Measurements from ENCODE around the gene RGS3.
A peak's percentile ranks its signal among the peaks of the same experiment; 100 is the strongest.

The RGS3 gene

GRCh38 chr9:113497051-113497450 lies 33.5 kb downstream of the RGS3 start:
- 90% methylated on average over 9 of the region's 9 CpGs for WGBS
- Histone ChIP-seq H3K27ac (ENCODE audit: low read length, poor library complexity, severe bottlenecking) (no peak overlapping the region), H3K4me1 (ENCODE audit: control insufficient read depth, insufficient read depth, low read depth, low read length) (peaks cover 10% of the 10 kb centered on the region), H3K4me2 (ENCODE audit: low read length, poor library complexity, severe bottlenecking) (no peak overlapping the region), H3K23ac (ENCODE audit: low read length in 2 of 2) (peak overlapping the region in 1 of 2 experiments; percentile 66), H2BK5ac (ENCODE audit: low read depth, low read length, poor library complexity, severe bottlenecking) (no peak overlapping the region), H3K36me3 (ENCODE audit: control insufficient read depth in 1 of 2, insufficient read depth in 2 of 2, low read depth in 1 of 2, low read length in 2 of 2) (no peaks in the 10 kb centered on the region), H3K18ac (ENCODE audit: low read depth in 1 of 2, low read length in 2 of 2) (no peak overlapping the region), H3K9me3 (ENCODE audit: control insufficient read depth, low read length) (no peaks in the 10 kb centered on the region), H3K79me1 (replicated peaks; ENCODE audit: low read length, poor library complexity, severe bottlenecking) (no peaks in the 10 kb centered on the region), H3K14ac (ENCODE audit: low read length in 2 of 2) (no peak overlapping the region), H4K8ac (ENCODE audit: low read length) (no peak overlapping the region), H2AFZ (ENCODE audit: low read depth, low read length) (no peak overlapping the region), H3K4ac (ENCODE audit: low read depth in 1 of 2, low read length in 2 of 2) (no peak overlapping the region), H4K91ac (ENCODE audit: low read length) (no peak overlapping the region), H2BK12ac (ENCODE audit: low read length in 2 of 2) (no peak overlapping the region), H3K4me3 (ENCODE audit: insufficient read depth in 1 of 2, low read depth in 1 of 2, low read length in 2 of 2) (no peak overlapping the region), H2BK15ac (ENCODE audit: low read depth, poor library complexity, severe bottlenecking) (no peak overlapping the region), H3K27me3 (ENCODE audit: control insufficient read depth in 1 of 2, insufficient read depth in 1 of 2, low read length in 2 of 2) (peaks cover 0 to 18% of the 10 kb centered on the region in 2 experiments), H2AK5ac (ENCODE audit: low read length, severe bottlenecking) (no peak overlapping the region), H2BK120ac (ENCODE audit: low read depth, low read length) (no peak overlapping the region), H3K9ac (ENCODE audit: low read length) (no peak overlapping the region)
- DNase-seq, result no peak

DNA sequence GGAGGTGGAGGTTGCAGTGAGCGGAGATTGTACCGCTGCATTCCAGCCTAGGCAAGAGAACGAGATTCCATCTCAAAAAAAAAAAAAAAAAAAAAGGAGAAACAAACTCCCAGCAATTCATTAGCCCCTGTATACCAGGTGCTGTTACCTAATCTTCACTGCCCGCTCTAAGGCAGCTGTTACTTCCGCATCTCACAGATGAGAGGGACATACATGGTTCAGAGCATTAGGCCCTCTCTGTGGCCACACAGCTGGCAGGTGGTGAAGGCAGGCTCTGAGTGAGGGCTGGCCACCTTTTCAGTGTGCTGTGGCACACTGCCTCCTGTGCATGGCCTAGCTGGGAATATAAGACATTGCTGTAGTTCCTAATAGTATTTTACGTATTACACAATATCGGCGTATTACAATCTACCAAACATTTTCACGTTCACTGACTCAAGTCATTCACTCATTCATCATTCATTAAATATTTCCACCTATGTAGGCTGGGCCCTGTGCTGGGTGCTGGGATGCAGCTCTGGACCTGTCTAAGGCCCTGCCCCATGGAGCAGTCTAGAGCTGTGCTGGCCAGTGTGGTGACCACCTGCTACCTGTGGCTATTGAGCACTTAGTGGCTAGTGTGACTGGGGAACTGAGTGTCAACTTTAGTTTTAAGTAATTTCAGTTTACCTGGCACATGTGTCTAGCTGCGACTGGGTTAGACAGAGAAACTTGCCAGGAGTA lies 35.8 kb downstream of the RGS3 start:
- H3K27ac ChIP-seq (ENCODE audit: low read length, poor library complexity, severe bottlenecking), result no peak overlapping the region
- no peak overlapping the region for H2BK15ac ChIP-seq (ENCODE audit: low read depth, poor library complexity, severe bottlenecking)
- H3K4me3 ChIP-seq (ENCODE audit: insufficient read depth in 1 of 2, low read depth in 1 of 2, low read length in 2 of 2), result no peak overlapping the region
- no peak overlapping the region for H3K9ac ChIP-seq (ENCODE audit: low read length)
- no peaks in the 10 kb centered on the region for H3K79me1 ChIP-seq (replicated peaks; ENCODE audit: low read length, poor library complexity, severe bottlenecking)
- no peak overlapping the region for H2AK5ac ChIP-seq (ENCODE audit: low read length, severe bottlenecking)
- no peak overlapping the region for H2BK120ac ChIP-seq (ENCODE audit: low read depth, low read length)
- H3K18ac ChIP-seq (ENCODE audit: low read depth in 1 of 2, low read length in 2 of 2), result no peak overlapping the region
- no peak overlapping the region for H3K4me2 ChIP-seq (ENCODE audit: low read length, poor library complexity, severe bottlenecking)
- no peak overlapping the region for H2AFZ ChIP-seq (ENCODE audit: low read depth, low read length)
- H2BK12ac ChIP-seq (ENCODE audit: low read length in 2 of 2), result peak overlapping the region in 1 of 2 experiments; percentile 47
- 95% methylated on average over 9 of the region's 10 CpGs for WGBS
- no peaks in the 10 kb centered on the region for H3K9me3 ChIP-seq (ENCODE audit: control insufficient read depth, low read length)
- DNase-seq, result no peak
- H4K91ac ChIP-seq (ENCODE audit: low read length), result no peak overlapping the region
- H3K27me3 ChIP-seq (ENCODE audit: control insufficient read depth in 1 of 2, insufficient read depth in 1 of 2, low read length in 2 of 2), result peaks cover 0 to 27% of the 10 kb centered on the region in 2 experiments
- H2BK5ac ChIP-seq (ENCODE audit: low read depth, low read length, poor library complexity, severe bottlenecking), result no peak overlapping the region
- H3K36me3 ChIP-seq (ENCODE audit: control insufficient read depth in 1 of 2, insufficient read depth in 2 of 2, low read depth in 1 of 2, low read length in 2 of 2), result no peaks in the 10 kb centered on the region
- H3K14ac ChIP-seq (ENCODE audit: low read length in 2 of 2), result no peak overlapping the region
- H4K8ac ChIP-seq (ENCODE audit: low read length), result no peak overlapping the region
- peaks cover 9% of the 10 kb centered on the region for H3K4me1 ChIP-seq (ENCODE audit: control insufficient read depth, insufficient read depth, low read depth, low read length)
- H3K4ac ChIP-seq (ENCODE audit: low read depth in 1 of 2, low read length in 2 of 2), result no peak overlapping the region
- no peak overlapping the region for H3K23ac ChIP-seq (ENCODE audit: low read length in 2 of 2)

DNA sequence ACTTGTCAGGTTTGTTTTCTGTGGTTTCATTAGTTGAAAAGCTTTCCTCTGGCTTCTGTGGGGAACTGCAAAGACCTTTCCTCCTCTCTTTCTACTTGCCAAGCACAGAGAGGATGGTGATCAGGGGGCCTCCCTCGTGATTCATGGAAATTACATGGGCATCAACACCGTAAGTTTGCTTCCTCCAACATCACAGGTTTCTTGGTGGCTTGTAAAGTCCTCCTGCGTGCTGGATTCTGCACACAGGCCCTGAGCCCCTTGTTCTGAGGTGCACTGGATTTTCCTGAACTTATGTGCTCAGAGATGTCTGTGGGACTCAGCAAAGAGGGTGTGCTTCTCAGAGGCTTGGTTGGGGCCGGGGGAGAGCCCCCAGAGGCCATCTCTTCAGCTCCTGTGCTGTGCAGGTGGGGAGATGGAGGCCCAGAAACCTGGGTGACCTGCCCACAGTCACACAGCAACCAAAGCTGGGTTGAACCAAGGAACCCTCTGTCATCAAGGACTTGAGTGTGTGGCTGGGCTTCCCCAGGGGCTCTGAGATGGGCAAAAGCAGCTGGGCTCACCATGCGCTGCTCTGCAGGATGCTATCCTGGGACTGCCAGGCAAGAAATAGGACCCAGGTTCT lies 36.5 kb downstream of the RGS3 start:
- Histone ChIP-seq H3K14ac (ENCODE audit: low read length in 2 of 2) (peak overlapping the region in 1 of 2 experiments; percentile 11), H2BK15ac (ENCODE audit: low read depth, poor library complexity, severe bottlenecking) (no peak overlapping the region), H3K23ac (ENCODE audit: low read length in 2 of 2) (no peak overlapping the region), H3K4ac (ENCODE audit: low read depth in 1 of 2, low read length in 2 of 2) (no peak overlapping the region), H3K79me1 (replicated peaks; ENCODE audit: low read length, poor library complexity, severe bottlenecking) (no peaks in the 10 kb centered on the region), H2AFZ (ENCODE audit: low read depth, low read length) (no peak overlapping the region), H3K4me3 (ENCODE audit: insufficient read depth in 1 of 2, low read depth in 1 of 2, low read length in 2 of 2) (no peak overlapping the region), H3K27me3 (ENCODE audit: control insufficient read depth in 1 of 2, insufficient read depth in 1 of 2, low read length in 2 of 2) (peaks cover 0 to 27% of the 10 kb centered on the region in 2 experiments), H3K36me3 (ENCODE audit: control insufficient read depth in 1 of 2, insufficient read depth in 2 of 2, low read depth in 1 of 2, low read length in 2 of 2) (no peaks in the 10 kb centered on the region), H3K18ac (ENCODE audit: low read depth in 1 of 2, low read length in 2 of 2) (no peak overlapping the region), H2AK5ac (ENCODE audit: low read length, severe bottlenecking) (no peak overlapping the region), H2BK5ac (ENCODE audit: low read depth, low read length, poor library complexity, severe bottlenecking) (no peak overlapping the region), H3K9me3 (ENCODE audit: control insufficient read depth, low read length) (no peaks in the 10 kb centered on the region), H3K4me2 (ENCODE audit: low read length, poor library complexity, severe bottlenecking) (no peak overlapping the region), H3K27ac (ENCODE audit: low read length, poor library complexity, severe bottlenecking) (no peak overlapping the region), H2BK120ac (ENCODE audit: low read depth, low read length) (no peak overlapping the region), H3K9ac (ENCODE audit: low read length) (no peak overlapping the region), H4K91ac (ENCODE audit: low read length) (no peak overlapping the region), H3K4me1 (ENCODE audit: control insufficient read depth, insufficient read depth, low read depth, low read length) (peaks cover 15% of the 10 kb centered on the region), H4K8ac (ENCODE audit: low read length) (no peak overlapping the region), H2BK12ac (ENCODE audit: low read length in 2 of 2) (no peak overlapping the region)
- 91% methylated on average over 5 of the region's 5 CpGs for WGBS
- DNase-seq, result no peak

GRCh38 chr9:113501129-113501686 lies 37.7 kb downstream of the RGS3 start:
- no peak overlapping the region for H2BK15ac ChIP-seq (ENCODE audit: low read depth, poor library complexity, severe bottlenecking)
- no peaks in the 10 kb centered on the region for H3K36me3 ChIP-seq (ENCODE audit: control insufficient read depth in 1 of 2, insufficient read depth in 2 of 2, low read depth in 1 of 2, low read length in 2 of 2)
- peaks cover 24% of the 10 kb centered on the region for H3K4me1 ChIP-seq (ENCODE audit: control insufficient read depth, insufficient read depth, low read depth, low read length)
- H4K91ac ChIP-seq (ENCODE audit: low read length), result no peak overlapping the region
- no peak overlapping the region for H3K4ac ChIP-seq (ENCODE audit: low read depth in 1 of 2, low read length in 2 of 2)
- H3K27ac ChIP-seq (ENCODE audit: low read length, poor library complexity, severe bottlenecking), result no peak overlapping the region
- H2AFZ ChIP-seq (ENCODE audit: low read depth, low read length), result no peak overlapping the region
- no peak overlapping the region for H2AK5ac ChIP-seq (ENCODE audit: low read length, severe bottlenecking)
- H3K4me2 ChIP-seq (ENCODE audit: low read length, poor library complexity, severe bottlenecking), result no peak overlapping the region
- no peaks in the 10 kb centered on the region for H3K79me1 ChIP-seq (replicated peaks; ENCODE audit: low read length, poor library complexity, severe bottlenecking)
- no peak overlapping the region for H4K8ac ChIP-seq (ENCODE audit: low read length)
- H3K23ac ChIP-seq (ENCODE audit: low read length in 2 of 2), result no peak overlapping the region
- no peak overlapping the region for H3K4me3 ChIP-seq (ENCODE audit: insufficient read depth in 1 of 2, low read depth in 1 of 2, low read length in 2 of 2)
- no peak overlapping the region for H3K14ac ChIP-seq (ENCODE audit: low read length in 2 of 2)
- H3K18ac ChIP-seq (ENCODE audit: low read depth in 1 of 2, low read length in 2 of 2), result no peak overlapping the region
- no peak overlapping the region for H2BK5ac ChIP-seq (ENCODE audit: low read depth, low read length, poor library complexity, severe bottlenecking)
- H2BK120ac ChIP-seq (ENCODE audit: low read depth, low read length), result no peak overlapping the region
- H3K9ac ChIP-seq (ENCODE audit: low read length), result no peak overlapping the region
- H2BK12ac ChIP-seq (ENCODE audit: low read length in 2 of 2), result no peak overlapping the region
- DNase-seq, result no peak
- no peaks in the 10 kb centered on the region for H3K9me3 ChIP-seq (ENCODE audit: control insufficient read depth, low read length)
- 91% methylated on average over 17 of the region's 20 CpGs for WGBS
- H3K27me3 ChIP-seq (ENCODE audit: control insufficient read depth in 1 of 2, insufficient read depth in 1 of 2, low read length in 2 of 2), result peaks cover 0 to 27% of the 10 kb centered on the region in 2 experiments

All from mesenchymal stem cell (in vitro differentiated cells and primary cell).